Astrocyte of the spinal cord (primary cell): ENCODE measurements around the gene CALHM2.

Experiments used
- DNase-seq: peaks from one replicate; pipeline ENCODE4 v3.0.0; 2011; ENCODE audit warnings: low read depth, low spot score
- H3K4me3 ChIP-seq: 2 replicates; pipeline ENCODE4 v1.5.1; 2011; ENCODE audit warnings: low read depth, mild to moderate bottlenecking, low read length, moderate library complexity
- CTCF ChIP-seq: IDR thresholded peaks from 2 replicates; pipeline ENCODE4 v1.5.1; 2012; ENCODE audit warnings: low read depth, mild to moderate bottlenecking, low read length, inconsistent platforms
- in situ Hi-C: cut with HindIII; loops from 2 replicates; pipeline ENCODE4 v1.10.0; 2017; ENCODE audit warnings: low sequenced_read_pairs

The CALHM2 gene

GRCh38 chr10:103439776-103440175, 12.4 kb downstream of the CALHM2 start:
- no peak for DNase-seq
- no peak for TF ChIP-seq CTCF
- in situ Hi-C loops: no loop called here
- H3K4me3 ChIP-seq: no peak overlapping the region

- H3K4me3 ChIP-seq: no peak overlapping the region
- no peak for TF ChIP-seq CTCF
- no peak for DNase-seq
- in situ Hi-C loops: no loop called here
Measured at GRCh38 chr10:103433858-103434257, 18.3 kb downstream of the CALHM2 start.

- no peak overlapping the region for H3K4me3 ChIP-seq
- DNase-seq: no peak
- in situ Hi-C loops: no loop called here
- no peak for TF ChIP-seq CTCF
Measured at GRCh38 chr10:103431902-103432301, 20.3 kb downstream of the CALHM2 start.

GRCh38 chr10:103429647-103430046, 22.5 kb downstream of the CALHM2 start:
- in situ Hi-C loops: no loop called here
- TF ChIP-seq CTCF: no peak
- DNase-seq: no peak

GRCh38 chr10:103428989-103429643, 23.1 kb downstream of the CALHM2 start:
- in situ Hi-C loops: no loop called here
- no peak for DNase-seq
- no peak for TF ChIP-seq CTCF
- H3K4me3 ChIP-seq: no peak overlapping the region

More at GRCh38 chr10:103429647-103430046, 22.5 kb downstream of the CALHM2 start:
- no peak overlapping the region for H3K4me3 ChIP-seq

- DNase-seq: no peak
- in situ Hi-C loops: no loop called here
- no peak overlapping the region for H3K4me3 ChIP-seq
- TF ChIP-seq CTCF: no peak
Measured at GRCh38 chr10:103427866-103428265, 24.3 kb downstream of the CALHM2 start.
